HEK293 (cell line): ENCODE data around the gene GNG12.

ENCODE experiments used
- GLI2 ChIP-seq: fragments of 450-650 bp; formaldehyde crosslinking; IDR thresholded peaks from 2 replicates; pipeline ENCODE4; 2017; ENCODE audit warnings: missing biosample characterization, missing genetic modification characterization, low read depth, borderline replicate concordance
- GLIS2 ChIP-seq: fragments of 450-650 bp; formaldehyde crosslinking; IDR thresholded peaks from 2 replicates; pipeline ENCODE4 v1.5.1; 2016; ENCODE audit warnings: missing biosample characterization, missing genetic modification characterization
- HOXA7 ChIP-seq: sonication (generic); formaldehyde crosslinking; IDR thresholded peaks from 2 replicates; pipeline ENCODE4 v1.8.1; 2022; ENCODE audit warnings: missing genetic modification reagents, borderline replicate concordance
- KLF8 ChIP-seq: fragments of 450-650 bp; formaldehyde crosslinking; IDR thresholded peaks from 2 replicates; pipeline ENCODE4 v1.5.1; 2016; ENCODE audit warnings: missing biosample characterization, missing genetic modification characterization
- MZF1 ChIP-seq: fragments of 450-650 bp; formaldehyde crosslinking; IDR thresholded peaks from 2 replicates; pipeline ENCODE4 v1.5.1; 2017; ENCODE audit warnings: missing biosample characterization, missing genetic modification characterization, borderline replicate concordance
- OVOL3 ChIP-seq: fragments of 450-650 bp; formaldehyde crosslinking; IDR thresholded peaks from 2 replicates; pipeline ENCODE4 v1.5.1; 2016; ENCODE audit warnings: missing biosample characterization, missing genetic modification characterization
- YY1 ChIP-seq: fragments of 450-650 bp; formaldehyde crosslinking; IDR thresholded peaks from 2 replicates; pipeline ENCODE4 v1.5.1; 2018; ENCODE audit warnings: missing biosample characterization, missing genetic modification characterization
- ZBTB11 ChIP-seq: fragments of 450-650 bp; formaldehyde crosslinking; conservative IDR thresholded peaks from 2 replicates; pipeline ENCODE4 v1.5.1; 2016; ENCODE audit warnings: low read depth, missing biosample characterization, missing genetic modification characterization
- ZEB2 ChIP-seq: fragments of 450-650 bp; formaldehyde crosslinking; IDR thresholded peaks from 2 replicates; pipeline ENCODE4 v1.5.1; 2016; ENCODE audit warnings: missing biosample characterization, missing genetic modification characterization
- ZFHX2 ChIP-seq: fragments of 450-650 bp; formaldehyde crosslinking; conservative IDR thresholded peaks from 2 replicates; pipeline ENCODE4 v1.5.1; 2016; ENCODE audit warnings: missing biosample characterization, missing genetic modification characterization
- ZIC2 ChIP-seq: fragments of 450-650 bp; formaldehyde crosslinking; IDR thresholded peaks from 2 replicates; pipeline ENCODE4 v1.5.1; 2016; ENCODE audit warnings: missing biosample characterization, missing genetic modification characterization
- ZNF10 ChIP-seq: fragments of 450-650 bp; formaldehyde crosslinking; IDR thresholded peaks from 2 replicates; pipeline ENCODE4 v1.5.1; 2017; ENCODE audit warnings: missing biosample characterization, missing genetic modification characterization
- ZNF133 ChIP-seq: fragments of 450-650 bp; formaldehyde crosslinking; IDR thresholded peaks from 2 replicates; pipeline ENCODE4 v1.5.1; 2016; ENCODE audit warnings: missing biosample characterization, missing genetic modification characterization
- ZNF184 ChIP-seq: fragments of 450-650 bp; IDR thresholded peaks from 2 replicates; pipeline ENCODE4 v1.5.1; 2018; ENCODE audit warnings: missing biosample characterization, mild to moderate bottlenecking, missing genetic modification characterization
- ZNF239 ChIP-seq: fragments of 450-650 bp; formaldehyde crosslinking; IDR thresholded peaks from 2 replicates; pipeline ENCODE4 v1.5.1; 2016; ENCODE audit warnings: missing biosample characterization, missing genetic modification characterization
- ZNF292 ChIP-seq: fragments of 450-650 bp; formaldehyde crosslinking; IDR thresholded peaks from 2 replicates; pipeline ENCODE4 v1.5.1; 2016; ENCODE audit warnings: low read depth, missing biosample characterization, missing genetic modification characterization, borderline replicate concordance
- ZNF335 ChIP-seq: fragments of 450-650 bp; formaldehyde crosslinking; conservative IDR thresholded peaks from 2 replicates; pipeline ENCODE4 v1.5.1; 2016; ENCODE audit warnings: missing biosample characterization, missing genetic modification characterization
- ZNF341 ChIP-seq: fragments of 450-650 bp; formaldehyde crosslinking; IDR thresholded peaks from 2 replicates; pipeline ENCODE4; 2016; ENCODE audit warnings: low read depth, missing biosample characterization, missing genetic modification characterization
- ZNF394 ChIP-seq: fragments of 450-650 bp; formaldehyde crosslinking; IDR thresholded peaks from 2 replicates; pipeline ENCODE4 v1.5.1; 2016; ENCODE audit warnings: missing biosample characterization, missing genetic modification characterization, mild to moderate bottlenecking, moderate library complexity, borderline replicate concordance
- ZNF416 ChIP-seq: fragments of 450-650 bp; formaldehyde crosslinking; IDR thresholded peaks from 2 replicates; pipeline ENCODE4 v1.5.1; 2016; ENCODE audit warnings: missing biosample characterization, missing genetic modification characterization
- ZNF629 ChIP-seq: fragments of 450-650 bp; formaldehyde crosslinking; IDR thresholded peaks from 2 replicates; pipeline ENCODE4 v1.5.1; 2017; ENCODE audit warnings: missing biosample characterization, missing genetic modification characterization
- ZNF660 ChIP-seq: fragments of 450-650 bp; IDR thresholded peaks from 2 replicates; pipeline ENCODE4 v1.5.1; 2018; ENCODE audit warnings: missing biosample characterization, mild to moderate bottlenecking, missing genetic modification characterization
- ZNF701 ChIP-seq: fragments of 450-650 bp; formaldehyde crosslinking; IDR thresholded peaks from 2 replicates; pipeline ENCODE4 v1.5.1; 2016; ENCODE audit warnings: missing biosample characterization, missing genetic modification characterization
- ZNF707 ChIP-seq: fragments of 450-650 bp; formaldehyde crosslinking; IDR thresholded peaks from 2 replicates; pipeline ENCODE4 v1.5.1; 2016; ENCODE audit warnings: missing biosample characterization, missing genetic modification characterization
- ZNF76 ChIP-seq: fragments of 450-650 bp; formaldehyde crosslinking; IDR thresholded peaks from 2 replicates; pipeline ENCODE4; 2016; ENCODE audit warnings: low read depth, missing biosample characterization, missing genetic modification characterization, borderline replicate concordance
- ZNF843 ChIP-seq: fragments of 450-650 bp; formaldehyde crosslinking; IDR thresholded peaks from 2 replicates; pipeline ENCODE4 v1.5.1; 2016; ENCODE audit warnings: missing biosample characterization, missing genetic modification characterization
- ZSCAN16 ChIP-seq: fragments of 450-650 bp; formaldehyde crosslinking; IDR thresholded peaks from 2 replicates; pipeline ENCODE4 v1.5.1; 2016; ENCODE audit warnings: missing biosample characterization, missing genetic modification characterization
- ZXDB ChIP-seq: fragments of 450-650 bp; formaldehyde crosslinking; IDR thresholded peaks from 2 replicates; pipeline ENCODE4 v1.5.1; 2016; ENCODE audit warnings: missing biosample characterization, missing genetic modification characterization
- TF ChIP-seq, protein P1 (sequence below): fragments of 450-650 bp; formaldehyde crosslinking; optimal IDR thresholded peaks from 2 replicates; pipeline ENCODE3; 2016; ENCODE audit warnings: missing biosample characterization, mild to moderate bottlenecking, missing genetic modification characterization
- TF ChIP-seq, protein P2 (sequence below): fragments of 450-650 bp; formaldehyde crosslinking; IDR thresholded peaks from 2 replicates; pipeline ENCODE4 v1.5.1; 2017; ENCODE audit warnings: missing biosample characterization, missing genetic modification characterization
- TF ChIP-seq, protein P3 (sequence below): fragments of 450-650 bp; formaldehyde crosslinking; IDR thresholded peaks from 2 replicates; pipeline ENCODE4 v1.5.1; 2016; ENCODE audit warnings: missing biosample characterization, missing genetic modification characterization
- TF ChIP-seq, protein P4 (sequence below): fragments of 450-650 bp; formaldehyde crosslinking; IDR thresholded peaks from 2 replicates; pipeline ENCODE4; 2016; ENCODE audit warnings: missing biosample characterization, missing genetic modification characterization

The GNG12 gene

GRCh38 chr1:67700692-67701410 lies 132.4 kb downstream of the GNG12 start (continued):
- TF ChIP-seq ZBTB11 (tag by site-specific recombination) (no peak), ZNF292 (tag by site-specific recombination) (no peak), ZNF335 (peak; percentile 41), OVOL3 (tag by site-specific recombination) (0 out of 2 replicates have a peak, but pooled peaks have one; percentile 36), KLF8 (tag by site-specific recombination) (peak; percentile 86; the same call in 1 of the 2 replicates), ZNF10 (tag by site-specific recombination) (peak; percentile 73; the same call in 1 of the 2 replicates), ZNF341 (peak; percentile 42), GLIS2 (tag by site-specific recombination) (peak; percentile 92), MZF1 (0 out of 2 replicates have a peak, but pooled peaks have one; percentile 34), HOXA7 (CRISPR knock-in tag) (no peak), ZNF239 (tag by site-specific recombination) (no peak), ZXDB (peak; percentile 95), ZNF76 (tag by site-specific recombination) (peak; percentile 61; the same call in 1 of the 2 replicates), ZNF629 (tag by site-specific recombination) (peak; percentile 99), ZNF660 (tag by site-specific recombination) (peak; percentile 96), ZFHX2 (tag by site-specific recombination) (peak; percentile 65), ZNF843 (tag by site-specific recombination) (peak; percentile 94), YY1 (tag by site-specific recombination) (no peak), ZSCAN16 (tag by site-specific recombination) (no peak), ZIC2 (tag by site-specific recombination) (peak; percentile 91), GLI2 (tag by site-specific recombination) (peak; percentile 85; the same call in 1 of the 2 replicates), ZNF184 (tag by site-specific recombination) (peak; percentile 68), ZEB2 (tag by site-specific recombination) (peak; percentile 92), ZNF133 (tag by site-specific recombination) (no peak), ZNF394 (peak; percentile 89), ZNF701 (tag by site-specific recombination) (no peak), ZNF416 (tag by site-specific recombination) (no peak), ZNF707 (tag by site-specific recombination) (no peak)
- TF ChIP-seq, protein P1, sequence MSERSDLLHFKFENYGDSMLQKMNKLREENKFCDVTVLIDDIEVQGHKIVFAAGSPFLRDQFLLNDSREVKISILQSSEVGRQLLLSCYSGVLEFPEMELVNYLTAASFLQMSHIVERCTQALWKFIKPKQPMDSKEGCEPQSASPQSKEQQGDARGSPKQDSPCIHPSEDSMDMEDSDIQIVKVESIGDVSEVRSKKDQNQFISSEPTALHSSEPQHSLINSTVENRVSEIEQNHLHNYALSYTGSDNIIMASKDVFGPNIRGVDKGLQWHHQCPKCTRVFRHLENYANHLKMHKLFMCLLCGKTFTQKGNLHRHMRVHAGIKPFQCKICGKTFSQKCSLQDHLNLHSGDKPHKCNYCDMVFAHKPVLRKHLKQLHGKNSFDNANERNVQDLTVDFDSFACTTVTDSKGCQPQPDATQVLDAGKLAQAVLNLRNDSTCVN: peak; percentile 32
- TF ChIP-seq, protein P2, sequence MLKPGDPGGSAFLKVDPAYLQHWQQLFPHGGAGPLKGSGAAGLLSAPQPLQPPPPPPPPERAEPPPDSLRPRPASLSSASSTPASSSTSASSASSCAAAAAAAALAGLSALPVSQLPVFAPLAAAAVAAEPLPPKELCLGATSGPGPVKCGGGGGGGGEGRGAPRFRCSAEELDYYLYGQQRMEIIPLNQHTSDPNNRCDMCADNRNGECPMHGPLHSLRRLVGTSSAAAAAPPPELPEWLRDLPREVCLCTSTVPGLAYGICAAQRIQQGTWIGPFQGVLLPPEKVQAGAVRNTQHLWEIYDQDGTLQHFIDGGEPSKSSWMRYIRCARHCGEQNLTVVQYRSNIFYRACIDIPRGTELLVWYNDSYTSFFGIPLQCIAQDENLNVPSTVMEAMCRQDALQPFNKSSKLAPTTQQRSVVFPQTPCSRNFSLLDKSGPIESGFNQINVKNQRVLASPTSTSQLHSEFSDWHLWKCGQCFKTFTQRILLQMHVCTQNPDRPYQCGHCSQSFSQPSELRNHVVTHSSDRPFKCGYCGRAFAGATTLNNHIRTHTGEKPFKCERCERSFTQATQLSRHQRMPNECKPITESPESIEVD (tag by site-specific recombination): peak; percentile 64
- TF ChIP-seq, protein P3, sequence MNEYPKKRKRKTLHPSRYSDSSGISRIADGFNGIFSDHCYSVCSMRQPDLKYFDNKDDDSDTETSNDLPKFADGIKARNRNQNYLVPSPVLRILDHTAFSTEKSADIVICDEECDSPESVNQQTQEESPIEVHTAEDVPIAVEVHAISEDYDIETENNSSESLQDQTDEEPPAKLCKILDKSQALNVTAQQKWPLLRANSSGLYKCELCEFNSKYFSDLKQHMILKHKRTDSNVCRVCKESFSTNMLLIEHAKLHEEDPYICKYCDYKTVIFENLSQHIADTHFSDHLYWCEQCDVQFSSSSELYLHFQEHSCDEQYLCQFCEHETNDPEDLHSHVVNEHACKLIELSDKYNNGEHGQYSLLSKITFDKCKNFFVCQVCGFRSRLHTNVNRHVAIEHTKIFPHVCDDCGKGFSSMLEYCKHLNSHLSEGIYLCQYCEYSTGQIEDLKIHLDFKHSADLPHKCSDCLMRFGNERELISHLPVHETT (tag by site-specific recombination): peak; percentile 98; the same call in 1 of the 2 replicates
- TF ChIP-seq, protein P4, sequence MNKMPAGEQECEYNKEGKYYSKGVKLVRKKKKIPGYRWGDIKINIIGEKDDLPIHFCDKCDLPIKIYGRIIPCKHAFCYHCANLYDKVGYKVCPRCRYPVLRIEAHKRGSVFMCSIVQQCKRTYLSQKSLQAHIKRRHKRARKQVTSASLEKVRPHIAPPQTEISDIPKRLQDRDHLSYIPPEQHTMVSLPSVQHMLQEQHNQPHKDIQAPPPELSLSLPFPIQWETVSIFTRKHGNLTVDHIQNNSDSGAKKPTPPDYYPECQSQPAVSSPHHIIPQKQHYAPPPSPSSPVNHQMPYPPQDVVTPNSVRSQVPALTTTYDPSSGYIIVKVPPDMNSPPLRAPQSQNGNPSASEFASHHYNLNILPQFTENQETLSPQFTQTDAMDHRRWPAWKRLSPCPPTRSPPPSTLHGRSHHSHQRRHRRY (tag by site-specific recombination): no peak
